ENCODE results near the gene SP140. TPM values are rescaled to one million over a fixed set of nuclear protein-coding genes. Genes with fewer than 3 reads are reported as not detected.

Gene SP140
- total and polyA plus RNA-seq, 2 of the 13 experiments (the other 11 are each of a cell fraction or from before 2014, with no cell fraction given), result 0.57 to 0.80 TPM

DNA sequence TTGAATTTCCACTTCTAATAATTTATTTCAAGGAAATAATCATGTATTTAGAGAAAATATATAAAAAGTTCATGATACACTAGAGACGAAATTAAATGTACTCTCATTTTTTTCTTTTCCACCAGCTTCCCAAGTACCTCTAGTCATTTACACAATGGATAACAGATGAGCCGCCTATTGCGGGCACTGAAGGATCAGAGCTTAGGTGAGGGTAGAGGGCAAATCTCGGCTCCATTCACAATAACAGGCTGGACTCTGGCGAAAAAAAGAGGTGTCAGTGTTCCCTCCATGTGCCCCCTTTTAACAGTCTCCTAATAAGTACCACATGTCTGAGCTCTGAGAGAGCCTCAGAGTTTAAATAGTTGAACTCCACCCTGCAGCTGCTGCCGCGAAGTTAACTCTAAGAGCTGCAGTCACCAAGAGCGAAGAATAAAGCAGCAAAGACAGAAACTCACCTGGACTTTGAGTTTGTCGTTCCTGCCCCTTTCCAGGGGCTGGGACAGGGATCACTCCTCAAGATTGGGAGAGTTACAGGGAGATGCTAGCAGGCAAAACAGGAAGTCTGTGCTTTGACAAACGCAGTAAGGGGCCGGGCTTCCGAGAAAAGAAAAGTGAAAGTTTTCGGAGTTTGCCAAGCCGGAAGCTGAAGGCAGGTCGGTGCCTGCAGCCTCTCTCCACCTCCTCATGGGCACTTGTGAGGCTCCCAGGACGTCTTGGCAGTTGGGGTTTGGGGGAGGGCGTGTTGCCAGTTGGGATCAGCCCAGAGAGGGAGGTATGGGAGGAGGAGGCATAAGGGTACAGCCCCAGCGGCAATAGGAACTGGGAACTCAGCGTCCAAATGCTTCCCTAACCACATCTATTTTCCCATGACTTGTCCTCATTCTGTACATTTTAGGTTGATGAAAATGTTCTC is 5.9 kb upstream of the SP140 start, which contains the start of gene SP110 (continued):
- TF ChIP-seq ZNF775 (CRISPR knock-in tag; IDR thresholded peaks at IDR 0.05; ENCODE audit: borderline replicate concordance) (no peak), ZNF367 (CRISPR knock-in tag; IDR thresholded peaks at IDR 0.05; ENCODE audit: borderline replicate concordance) (no peak), IKZF5 (CRISPR knock-in tag; IDR thresholded peaks at IDR 0.05) (no peak), MYC (CRISPR knock-in tag; IDR thresholded peaks at IDR 0.05; ENCODE audit: borderline replicate concordance) (peak; percentile 42; the same call in 1 of the 2 replicates), PAXIP1 (CRISPR knock-in tag; conservative IDR thresholded peaks at IDR 0.05) (peak; percentile 30; the same call in 1 of the 2 replicates), FOXA3 (CRISPR knock-in tag; IDR thresholded peaks at IDR 0.05) (0 out of 2 replicates have a peak, but pooled peaks have one; percentile 22), NFKB2 (CRISPR knock-in tag; IDR thresholded peaks at IDR 0.05; ENCODE audit: borderline replicate concordance) (peak; percentile 70; the same call in 1 of the 2 replicates), GATA4 (IDR thresholded peaks at IDR 0.05; ENCODE audit: borderline replicate concordance, low read depth) (no peak; the same call in 1 of the 2 replicates), MIXL1 (CRISPR knock-in tag; IDR thresholded peaks at IDR 0.05) (0 out of 2 replicates have a peak, but pooled peaks have one; percentile 26), IRF2 (CRISPR knock-in tag; IDR thresholded peaks at IDR 0.05) (peak; percentile 100), RELA (CRISPR knock-in tag; IDR thresholded peaks at IDR 0.05) (no peak), ZNF543 (CRISPR knock-in tag; IDR thresholded peaks at IDR 0.05) (no peak; the same call in 1 of the 2 replicates), ARID5B (CRISPR knock-in tag; IDR thresholded peaks at IDR 0.05) (0 out of 2 replicates have a peak, but pooled peaks have one; percentile 33), ZFP36 (IDR thresholded peaks at IDR 0.05; ENCODE audit: borderline replicate concordance, low read depth, low read length, partially characterized antibody) (no peak), ZGPAT (CRISPR knock-in tag; IDR thresholded peaks at IDR 0.05) (peak; percentile 47; the same call in 1 of the 2 replicates)
- TF ChIP-seq, protein P1, sequence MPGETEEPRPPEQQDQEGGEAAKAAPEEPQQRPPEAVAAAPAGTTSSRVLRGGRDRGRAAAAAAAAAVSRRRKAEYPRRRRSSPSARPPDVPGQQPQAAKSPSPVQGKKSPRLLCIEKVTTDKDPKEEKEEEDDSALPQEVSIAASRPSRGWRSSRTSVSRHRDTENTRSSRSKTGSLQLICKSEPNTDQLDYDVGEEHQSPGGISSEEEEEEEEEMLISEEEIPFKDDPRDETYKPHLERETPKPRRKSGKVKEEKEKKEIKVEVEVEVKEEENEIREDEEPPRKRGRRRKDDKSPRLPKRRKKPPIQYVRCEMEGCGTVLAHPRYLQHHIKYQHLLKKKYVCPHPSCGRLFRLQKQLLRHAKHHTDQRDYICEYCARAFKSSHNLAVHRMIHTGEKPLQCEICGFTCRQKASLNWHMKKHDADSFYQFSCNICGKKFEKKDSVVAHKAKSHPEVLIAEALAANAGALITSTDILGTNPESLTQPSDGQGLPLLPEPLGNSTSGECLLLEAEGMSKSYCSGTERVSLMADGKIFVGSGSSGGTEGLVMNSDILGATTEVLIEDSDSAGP (CRISPR knock-in tag; IDR thresholded peaks at IDR 0.05; ENCODE audit: borderline replicate concordance), result peak; percentile 53; the same call in 1 of the 2 replicates
